Measurements from ENCODE around the gene HOOK2. TPM values are rescaled to one million over a fixed set of nuclear protein-coding genes. Genes with fewer than 3 reads are reported as not detected.

Gene HOOK2
- total and polyA plus RNA-seq, 9 of the 15 experiments (the other 6 are each of a cell fraction or from before 2014, with no cell fraction given), result 1.3 to 17.2 (median 9.9) TPM

DNA sequence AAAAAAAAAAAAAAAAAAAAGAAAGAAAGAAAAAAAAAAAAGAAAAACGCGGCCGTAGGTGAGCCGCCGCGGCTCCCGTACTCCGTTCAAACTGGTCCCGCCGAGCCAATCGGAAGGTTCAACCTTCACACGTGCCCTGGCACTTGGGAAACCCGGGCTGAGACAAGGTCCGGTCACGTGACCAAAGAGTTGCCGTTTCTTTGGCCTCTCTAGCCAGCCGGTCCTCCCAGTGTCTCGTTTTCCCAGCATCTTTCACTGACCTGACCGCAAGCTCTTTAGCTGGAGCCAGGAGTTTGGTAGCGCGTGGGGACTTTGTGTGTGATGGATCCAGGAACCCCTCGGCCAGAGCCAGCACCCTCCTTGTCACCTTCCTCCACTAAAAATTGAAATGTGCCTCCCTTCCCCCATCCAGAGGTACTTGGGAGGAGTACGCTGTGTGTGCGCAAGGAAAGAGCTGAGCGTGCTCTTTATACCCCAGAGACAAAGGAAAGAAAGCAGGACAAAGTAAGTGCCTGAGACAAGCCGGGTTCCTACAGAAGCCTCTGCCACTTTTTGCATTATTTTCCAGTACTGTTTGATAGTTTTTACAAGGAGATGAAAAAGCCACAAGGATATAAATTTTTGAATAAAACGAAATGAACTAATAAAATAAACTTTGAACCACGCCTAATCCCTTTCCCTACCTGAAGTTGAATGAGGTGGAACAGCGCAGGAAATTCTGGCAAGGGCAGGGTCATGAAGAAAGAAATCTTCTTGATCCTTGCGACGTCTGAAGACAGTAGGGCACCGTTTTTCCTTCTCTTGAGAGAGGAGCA lies 52.6 kb downstream of the HOOK2 start (continued):
- TF ChIP-seq AFF1 (IDR thresholded peaks at IDR 0.05; ENCODE audit: low read depth in 1 of 2, partially characterized antibody in 2 of 2) (peak; percentile 50 to 91), SMAD4 (CRISPR knock-in tag; conservative IDR thresholded peaks at IDR 0.05) (peak; percentile 80), RHOXF2B (CRISPR knock-in tag; conservative IDR thresholded peaks at IDR 0.05) (0 out of 2 replicates have a peak, but pooled peaks have one; percentile 65), HSF4 (CRISPR knock-in tag; IDR thresholded peaks at IDR 0.05; ENCODE audit: borderline replicate concordance) (no peak), E2F3 (CRISPR knock-in tag; IDR thresholded peaks at IDR 0.05) (0 out of 2 replicates have a peak, but pooled peaks have one; percentile 18), SIRT6 (IDR thresholded peaks at IDR 0.05; ENCODE audit: low read depth, low read length) (no peak), SIN3B (IDR thresholded peaks at IDR 0.05; ENCODE audit: low read depth) (no peak), EWSR1 (IDR thresholded peaks at IDR 0.05; ENCODE audit: borderline replicate concordance, low read depth, partially characterized antibody) (no peak), ILK (tag; IDR thresholded peaks at IDR 0.05; ENCODE audit: borderline replicate concordance, low read depth) (no peak), TFAM (CRISPR knock-in tag; conservative IDR thresholded peaks at IDR 0.05) (no peak), POLR2AphosphoS5 (IDR thresholded peaks at IDR 0.05; ENCODE audit: control insufficient read depth, insufficient read depth, low read depth, low read length) (peak; percentile 77; the same call in 1 of the 2 replicates), ZNF76 (CRISPR knock-in tag; IDR thresholded peaks at IDR 0.05; ENCODE audit: borderline replicate concordance) (no peak), GATAD2A (IDR thresholded peaks at IDR 0.05) (no peak), E2F4 (CRISPR knock-in tag; IDR thresholded peaks at IDR 0.05; ENCODE audit: low read depth) (peak; percentile 35; the same call in 1 of the 2 replicates), SAFB2 (IDR thresholded peaks at IDR 0.05; ENCODE audit: borderline replicate concordance, low read depth, low read length, severe bottlenecking) (no peak), ZNF140 (CRISPR knock-in tag; IDR thresholded peaks at IDR 0.05) (no peak), CBX5 (IDR thresholded peaks at IDR 0.05; ENCODE audit: borderline replicate concordance, low read depth) (no peak), POLR2A (conservative IDR thresholded peaks at IDR 0.05) (peak; percentile 85), NEUROD1 (IDR thresholded peaks at IDR 0.05; ENCODE audit: borderline replicate concordance, low read depth, low read length, partially characterized antibody) (peak; percentile 70), HOXB6 (CRISPR knock-in tag; IDR thresholded peaks at IDR 0.05; ENCODE audit: borderline replicate concordance) (no peak), KAT8 (IDR thresholded peaks at IDR 0.05; ENCODE audit: low read depth) (no peak), GATA2 (CRISPR knock-in tag; IDR thresholded peaks at IDR 0.05) (no peak), TAF1 (IDR thresholded peaks at IDR 0.05; ENCODE audit: control insufficient read depth, extremely low read depth, insufficient read depth, low read length, severe bottlenecking) (peak; percentile 78), EP300 (IDR thresholded peaks at IDR 0.05; ENCODE audit: low read length) (no peak)
